ENCODE measurements around the gene DROSHA. TPM values are rescaled to one million over a fixed set of nuclear protein-coding genes. Genes with fewer than 3 reads are reported as not detected.

The DROSHA gene
- total RNA-seq, 3 donors from 2014 or later = 31.5 to 52.5 (median 50.8) TPM

DNA sequence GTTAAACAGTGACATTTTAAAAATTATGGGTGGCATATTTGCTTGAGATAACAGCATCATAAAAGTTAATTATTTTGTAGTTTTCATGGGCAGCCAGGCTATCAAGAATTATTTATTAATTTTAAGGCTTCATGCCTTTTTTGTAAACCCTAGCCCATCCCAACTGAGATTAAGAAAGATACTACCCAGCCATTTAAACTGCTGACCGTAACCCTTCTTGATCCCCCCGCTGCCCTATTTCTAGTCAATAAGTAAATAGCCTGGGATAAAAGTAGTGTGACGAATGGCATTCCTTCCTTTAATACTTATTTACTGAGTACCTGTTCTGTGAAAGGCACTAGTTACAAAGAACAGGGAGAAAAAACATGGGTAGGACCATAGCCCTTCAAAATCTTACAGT is 88.3 kb downstream of the DROSHA start:
- Histone ChIP-seq H3K36me3 (no peaks in the 10 kb centered on the region), H3K27me3 (no peaks in the 10 kb centered on the region), H3K4me3 (no peak overlapping the region), H3K27ac (no peak overlapping the region), H3K4me1 (no peaks in the 10 kb centered on the region), H3K9me3 (no peaks in the 10 kb centered on the region)
- intact Hi-C loops (cut with DNase I; ENCODE audit: low total_unique reads) = no loop called here
- no peak for DNase-seq (ENCODE audit: low spot score in 2 of 2)
- TF ChIP-seq, protein P1, sequence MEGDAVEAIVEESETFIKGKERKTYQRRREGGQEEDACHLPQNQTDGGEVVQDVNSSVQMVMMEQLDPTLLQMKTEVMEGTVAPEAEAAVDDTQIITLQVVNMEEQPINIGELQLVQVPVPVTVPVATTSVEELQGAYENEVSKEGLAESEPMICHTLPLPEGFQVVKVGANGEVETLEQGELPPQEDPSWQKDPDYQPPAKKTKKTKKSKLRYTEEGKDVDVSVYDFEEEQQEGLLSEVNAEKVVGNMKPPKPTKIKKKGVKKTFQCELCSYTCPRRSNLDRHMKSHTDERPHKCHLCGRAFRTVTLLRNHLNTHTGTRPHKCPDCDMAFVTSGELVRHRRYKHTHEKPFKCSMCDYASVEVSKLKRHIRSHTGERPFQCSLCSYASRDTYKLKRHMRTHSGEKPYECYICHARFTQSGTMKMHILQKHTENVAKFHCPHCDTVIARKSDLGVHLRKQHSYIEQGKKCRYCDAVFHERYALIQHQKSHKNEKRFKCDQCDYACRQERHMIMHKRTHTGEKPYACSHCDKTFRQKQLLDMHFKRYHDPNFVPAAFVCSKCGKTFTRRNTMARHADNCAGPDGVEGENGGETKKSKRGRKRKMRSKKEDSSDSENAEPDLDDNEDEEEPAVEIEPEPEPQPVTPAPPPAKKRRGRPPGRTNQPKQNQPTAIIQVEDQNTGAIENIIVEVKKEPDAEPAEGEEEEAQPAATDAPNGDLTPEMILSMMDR (IDR thresholded peaks at IDR 0.05) = no peak
- no peak for TF ChIP-seq POLR2AphosphoS5 (IDR thresholded peaks at IDR 0.05)
- TF ChIP-seq POLR2A (IDR thresholded peaks at IDR 0.05) = no peak

DNA sequence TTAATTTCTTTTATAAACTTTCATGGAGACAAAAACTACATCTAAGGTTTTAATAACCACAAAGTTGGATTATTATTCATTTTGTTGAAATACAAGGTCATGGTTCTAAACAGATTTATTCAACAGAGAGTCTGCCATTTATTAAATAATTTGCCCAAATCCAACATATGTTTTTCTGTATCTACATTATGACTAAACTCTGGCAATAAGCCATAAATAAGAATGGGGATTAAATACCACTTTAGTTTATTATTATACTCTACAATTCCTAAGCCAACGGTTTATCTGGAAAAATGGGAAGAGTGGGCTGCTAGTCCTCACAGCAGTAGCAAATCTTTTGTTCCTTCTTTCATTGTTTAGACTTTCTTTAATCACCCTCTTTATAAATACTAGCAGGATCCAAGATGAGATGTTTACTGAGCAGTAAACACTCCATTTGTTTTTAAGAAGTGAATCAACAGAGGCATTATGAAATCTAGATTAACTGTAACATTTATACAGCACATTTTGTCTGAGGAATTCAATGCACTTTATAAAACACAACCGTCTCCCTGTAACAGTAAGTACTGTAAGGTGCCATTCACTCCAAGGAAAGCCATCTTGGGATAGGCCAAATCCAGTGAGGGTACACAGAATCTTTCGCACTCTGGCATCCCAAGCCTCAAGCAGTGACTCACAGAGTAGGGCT is 89.7 kb downstream of the DROSHA start:
- intact Hi-C loops (cut with DNase I; ENCODE audit: low total_unique reads) = no loop called here
- no peak for DNase-seq (ENCODE audit: low spot score in 2 of 2)
- no peaks in the 10 kb centered on the region for H3K4me1 ChIP-seq
- H3K27me3 ChIP-seq = no peaks in the 10 kb centered on the region
- no peaks in the 10 kb centered on the region for H3K9me3 ChIP-seq
- no peak overlapping the region for H3K27ac ChIP-seq
- TF ChIP-seq, protein P1 (IDR thresholded peaks at IDR 0.05) = no peak
- TF ChIP-seq POLR2A (IDR thresholded peaks at IDR 0.05) (no peak), POLR2AphosphoS5 (IDR thresholded peaks at IDR 0.05) (no peak)
- H3K4me3 ChIP-seq = no peak overlapping the region
- no peaks in the 10 kb centered on the region for H3K36me3 ChIP-seq

DNA sequence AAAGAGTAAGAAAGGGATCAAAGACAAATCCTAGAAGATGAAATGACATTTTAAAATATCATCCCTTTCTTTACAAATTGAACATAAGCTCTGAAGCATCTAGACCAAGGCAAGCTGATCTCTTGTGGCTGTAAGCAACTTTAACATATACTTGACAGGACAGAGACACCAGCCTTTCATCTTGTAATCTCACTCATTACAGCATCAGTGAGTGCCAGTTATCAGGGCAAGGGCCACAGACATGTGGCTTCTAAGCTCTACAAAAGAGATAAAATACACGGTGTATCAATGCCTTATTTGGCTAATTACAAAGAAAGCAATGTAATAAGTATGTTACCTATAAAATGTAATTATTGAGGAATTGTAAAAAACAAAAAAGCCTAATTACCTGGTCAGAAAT is 95.0 kb downstream of the DROSHA start:
- Histone ChIP-seq H3K9me3 (no peaks in the 10 kb centered on the region), H3K4me1 (no peaks in the 10 kb centered on the region), H3K27ac (no peak overlapping the region), H3K36me3 (peaks cover 15% of the 10 kb centered on the region), H3K4me3 (no peak overlapping the region), H3K27me3 (no peaks in the 10 kb centered on the region)
- intact Hi-C loops (cut with DNase I; ENCODE audit: low total_unique reads) = no loop called here
- no peak for DNase-seq (ENCODE audit: low spot score in 2 of 2)
- no peak for TF ChIP-seq POLR2AphosphoS5 (IDR thresholded peaks at IDR 0.05)
- TF ChIP-seq POLR2A (IDR thresholded peaks at IDR 0.05) = no peak
- TF ChIP-seq, protein P1 (IDR thresholded peaks at IDR 0.05) = no peak

DNA sequence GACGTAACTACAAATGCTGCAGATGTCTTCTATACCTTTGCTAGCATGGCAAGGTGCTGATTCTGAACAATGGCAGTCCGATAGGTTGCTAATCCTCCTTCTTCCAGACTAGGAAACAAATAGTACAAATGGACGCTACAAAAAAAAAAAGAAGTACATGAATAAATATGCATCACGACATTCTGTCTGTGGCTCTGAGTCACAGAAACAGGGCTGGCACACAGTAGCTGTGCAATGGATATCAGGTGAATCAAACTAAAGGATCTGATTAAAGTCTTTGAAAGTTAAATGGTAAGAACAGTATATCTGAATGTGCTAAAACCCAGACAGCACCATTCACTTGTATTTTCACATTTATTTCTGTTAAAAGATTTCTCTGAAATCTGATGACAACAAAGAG is 96.2 kb downstream of the DROSHA start:
- intact Hi-C loops (cut with DNase I; ENCODE audit: low total_unique reads) = no loop called here
- Histone ChIP-seq H3K36me3 (peaks cover 15% of the 10 kb centered on the region), H3K4me3 (no peak overlapping the region), H3K27ac (no peak overlapping the region), H3K27me3 (no peaks in the 10 kb centered on the region), H3K9me3 (no peaks in the 10 kb centered on the region), H3K4me1 (no peaks in the 10 kb centered on the region)
- DNase-seq (ENCODE audit: low spot score in 2 of 2) = no peak
- TF ChIP-seq, protein P1 (IDR thresholded peaks at IDR 0.05) = no peak
- TF ChIP-seq POLR2AphosphoS5 (IDR thresholded peaks at IDR 0.05) (no peak), POLR2A (IDR thresholded peaks at IDR 0.05) (no peak)

DNA sequence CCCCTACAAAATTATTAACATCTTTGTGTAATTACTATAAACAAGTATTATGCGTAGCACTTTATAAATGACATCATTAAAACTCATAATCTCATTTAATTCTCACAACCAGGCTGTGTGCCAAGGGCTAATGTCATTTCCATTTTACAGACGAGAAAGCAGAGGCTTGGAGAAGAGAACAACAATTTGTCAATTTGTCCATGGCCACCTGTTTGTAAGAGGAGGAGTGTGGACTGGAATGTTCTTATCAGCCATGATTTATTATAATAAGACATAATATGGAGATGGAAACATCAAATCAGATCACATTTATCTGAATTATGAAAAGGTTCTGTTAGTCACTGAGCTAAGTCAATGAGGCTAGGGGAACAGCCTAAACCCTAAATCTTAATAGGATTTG is 97.0 kb downstream of the DROSHA start:
- TF ChIP-seq, protein P1 (IDR thresholded peaks at IDR 0.05) = no peak
- no peak for TF ChIP-seq POLR2A (IDR thresholded peaks at IDR 0.05)
- H3K4me3 ChIP-seq = no peak overlapping the region
- intact Hi-C loops (cut with DNase I; ENCODE audit: low total_unique reads) = no loop called here
- no peaks in the 10 kb centered on the region for H3K4me1 ChIP-seq
- no peak overlapping the region for H3K27ac ChIP-seq
- H3K36me3 ChIP-seq = peaks cover 15% of the 10 kb centered on the region
- no peaks in the 10 kb centered on the region for H3K9me3 ChIP-seq
- no peak for DNase-seq (ENCODE audit: low spot score in 2 of 2)
- H3K27me3 ChIP-seq = no peaks in the 10 kb centered on the region

Measured in breast epithelium (tissue), 4 donors.